GM13976 (cell line): ENCODE measurements around the gene UTP20.

Experiments used
- DNase-seq: peaks from one replicate; pipeline ENCODE4 v3.0.0; 2012; ENCODE audit warnings: low spot score
- CTCF ChIP-seq: IDR thresholded peaks from 2 replicates; pipeline ENCODE4 v1.5.1; 2012; ENCODE audit warnings: borderline replicate concordance, mild to moderate bottlenecking; ENCODE audit not compliant: insufficient read depth; ENCODE audit errors: extremely low read depth, missing control alignments, control extremely low read depth
- in situ Hi-C: fragments of 300-500 bp; cut with MboI; formaldehyde crosslinking; loops from one replicate; pipeline ENCODE4 v1.12.0; 2022; ENCODE audit warnings: low sequenced_read_pairs, mixed read lengths, inconsistent platforms; ENCODE audit not compliant: unreplicated experiment

Gene UTP20

DNA sequence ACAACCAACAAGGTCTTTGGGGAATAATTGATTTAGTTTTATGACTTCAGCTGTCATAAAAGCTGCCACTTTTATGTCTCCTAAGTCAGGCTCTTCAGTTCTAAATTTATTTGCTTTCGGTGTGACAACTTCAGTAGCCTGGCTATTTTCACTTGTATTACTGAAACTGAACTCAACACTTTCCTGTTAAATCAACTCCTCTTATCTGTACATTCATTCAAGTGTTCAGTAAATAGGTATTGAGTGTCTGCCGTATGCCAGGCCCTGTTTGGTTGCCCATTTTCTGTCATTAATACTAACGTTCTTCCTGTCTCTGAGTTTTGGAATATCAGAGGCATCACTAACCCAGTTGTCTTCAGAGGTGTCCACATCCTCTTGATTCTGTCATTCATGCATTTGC lies 7.5 kb downstream of the UTP20 start:
- no peak for TF ChIP-seq CTCF
- in situ Hi-C loops, result no loop called here
- DNase-seq, result no peak

DNA sequence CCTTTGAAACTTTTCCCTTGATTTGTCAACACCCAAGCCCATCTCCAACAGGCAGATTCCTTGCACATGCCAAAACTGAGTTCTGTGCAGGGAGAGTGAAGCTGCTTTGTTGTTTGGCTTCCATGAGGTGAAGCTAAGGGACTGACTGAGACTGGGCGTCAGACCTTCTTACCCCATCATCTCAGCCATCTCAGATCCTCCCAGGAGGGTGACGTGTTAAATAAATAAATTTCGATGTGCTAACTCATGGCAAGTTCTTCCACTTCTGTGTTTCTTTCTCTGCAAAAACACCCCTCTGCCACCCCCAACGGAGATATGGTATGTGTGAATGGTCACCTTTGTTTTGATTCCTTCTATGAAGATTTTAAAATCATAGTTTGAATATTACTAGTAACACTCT lies 17.8 kb downstream of the UTP20 start:
- TF ChIP-seq CTCF, result no peak
- in situ Hi-C loops, result no loop called here
- no peak for DNase-seq

DNA sequence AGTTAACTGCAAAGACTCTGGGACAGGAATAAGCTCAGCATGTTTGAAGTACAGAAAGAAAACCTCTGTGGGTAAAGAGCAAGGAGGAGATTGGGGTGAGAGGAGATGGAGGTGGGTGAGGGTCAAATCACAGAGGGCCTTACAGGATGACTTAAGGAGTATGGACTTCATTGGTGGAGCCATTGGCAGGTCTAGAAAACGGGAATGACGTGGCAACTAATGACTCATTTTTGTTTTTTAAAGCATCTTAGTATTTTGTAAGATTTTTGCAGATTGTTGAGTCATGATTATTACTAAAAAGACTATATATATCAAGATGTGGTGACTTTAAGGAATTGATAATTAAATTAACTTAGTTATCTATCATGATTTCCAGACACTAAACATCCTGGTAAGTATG lies 18.5 kb downstream of the UTP20 start:
- no peak for TF ChIP-seq CTCF
- DNase-seq, result no peak
- in situ Hi-C loops, result no loop called here

- TF ChIP-seq CTCF, result no peak
- in situ Hi-C loops, result no loop called here
- DNase-seq, result no peak
Measured at GRCh38 chr12:101299346-101299745, 19.4 kb downstream of the UTP20 start.

- in situ Hi-C loops, result no loop called here
- no peak for TF ChIP-seq CTCF
- no peak for DNase-seq
Measured at GRCh38 chr12:101299931-101300330, 20.0 kb downstream of the UTP20 start.

DNA sequence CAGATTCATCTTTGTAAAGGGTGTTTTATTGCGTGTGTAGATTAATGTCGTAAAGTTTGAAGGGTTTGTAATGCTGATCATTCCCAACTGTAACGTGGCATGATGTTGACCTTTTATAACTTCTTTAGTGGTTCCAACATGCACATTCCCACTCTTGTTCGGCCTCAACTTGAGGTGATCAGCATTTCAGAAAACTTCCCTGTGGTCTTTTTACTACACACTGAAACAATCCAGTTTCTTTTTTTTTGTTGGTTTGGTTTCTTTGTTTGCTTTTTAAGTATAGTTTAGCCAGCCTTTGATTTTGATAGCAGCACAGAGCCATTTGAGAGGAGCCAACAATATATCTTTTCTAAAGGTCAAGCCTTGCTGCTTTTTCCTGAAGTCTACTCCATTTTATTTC lies 22.8 kb downstream of the UTP20 start:
- DNase-seq, result no peak
- in situ Hi-C loops, result no loop called here
- TF ChIP-seq CTCF, result no peak

- in situ Hi-C loops, result no loop called here
- no peak for TF ChIP-seq CTCF
- DNase-seq, result no peak
Measured at GRCh38 chr12:101305226-101305779, 25.4 kb downstream of the UTP20 start.
